Activated CD4-positive, alpha-beta T cell treated with anti-CD3 and anti-CD28 coated beads, Interleukin-2, amount 50 U/mL, for 4 hours (primary cell): ENCODE measurements around the gene FOCAD.
"Not testable (repeated sequence)": the region's sequence is repeated elsewhere in the genome, so short reads cannot be mapped to it uniquely, and the experiment has no call there.

ENCODE experiments used
- DNase-seq, 2 experiments: peaks; one replicate each; pipeline ENCODE4 v3.0.0-alpha.2; 2020

FOCAD gene

GRCh38 chr9:20684035-20684874 is at the start of gene FOCAD:
Gene FOCAD (plus strand): TSS chr9:20684259. CDS start chr9:20715354, 31,095 bp downstream.
- peak; percentile 93 to 94 for DNase-seq

DNA sequence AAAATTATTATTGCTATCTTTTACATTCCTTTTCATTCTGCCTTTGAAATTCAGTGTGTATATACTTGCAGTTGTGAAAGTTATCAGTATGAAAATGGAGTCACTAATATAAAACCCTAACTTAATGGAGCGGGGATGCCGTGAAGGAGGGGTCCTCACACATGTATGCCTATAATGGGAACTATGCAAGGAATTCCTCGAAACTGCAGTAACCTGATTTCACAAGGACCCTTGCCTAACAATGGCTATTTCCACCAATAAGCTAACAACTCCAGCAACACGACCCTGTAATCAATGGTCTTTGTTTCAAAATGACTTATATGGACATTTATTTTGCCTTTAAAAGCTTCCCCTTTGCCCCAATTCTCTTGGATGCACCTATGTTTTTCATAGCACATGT is 49.2 kb upstream of the FOCAD start:
- DNase-seq, result no peak

- no peak for DNase-seq
Observed at GRCh38 chr9:20636888-20637440, 47.1 kb upstream of the FOCAD start.

- peak; percentile 77 for DNase-seq
Observed at GRCh38 chr9:20640331-20641187, 43.5 kb upstream of the FOCAD start.

DNA sequence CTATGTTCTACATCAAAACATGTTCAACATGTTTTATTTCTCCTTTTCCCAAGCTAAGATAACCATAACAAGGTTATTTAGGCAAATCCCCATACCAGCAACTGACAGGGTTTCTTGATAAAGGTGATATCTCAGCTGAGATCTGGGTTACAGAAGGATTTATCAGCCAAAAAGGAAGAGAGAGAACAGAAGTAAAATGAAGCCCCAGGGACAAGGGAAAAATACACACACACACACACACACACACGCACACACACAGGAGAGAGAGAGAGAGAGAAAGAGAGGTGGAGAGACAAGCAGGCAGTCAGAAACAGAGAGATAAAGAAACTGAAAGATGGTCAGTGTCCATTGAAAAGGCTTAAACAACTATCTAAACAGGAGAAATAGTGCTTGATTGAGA is 42.0 kb upstream of the FOCAD start:
- no peak for DNase-seq

DNA sequence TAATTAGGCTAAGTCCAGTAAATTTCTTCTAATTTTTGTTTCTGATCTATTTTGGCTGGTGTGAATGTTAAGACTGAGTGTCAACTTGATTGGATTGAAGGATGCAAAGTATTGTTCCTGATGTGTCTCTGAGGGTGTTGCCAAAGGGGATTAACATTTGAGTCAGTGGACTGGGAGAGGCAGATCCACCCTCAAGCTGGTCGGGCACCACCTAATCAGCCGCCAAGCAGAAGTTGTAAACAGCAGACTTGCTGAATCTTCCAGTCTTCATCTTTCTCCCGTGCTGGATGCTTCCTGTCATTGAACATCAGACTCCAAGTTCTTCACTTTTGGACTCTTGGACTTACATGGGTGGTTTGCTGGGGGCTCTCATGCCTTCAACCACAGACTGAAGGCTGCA is 40.4 kb upstream of the FOCAD start:
- DNase-seq, result no peak

- DNase-seq, result no peak
Observed at GRCh38 chr9:20646656-20647055, 37.4 kb upstream of the FOCAD start.

- DNase-seq, result no peak
Observed at GRCh38 chr9:20649381-20649780, 34.7 kb upstream of the FOCAD start.

DNA sequence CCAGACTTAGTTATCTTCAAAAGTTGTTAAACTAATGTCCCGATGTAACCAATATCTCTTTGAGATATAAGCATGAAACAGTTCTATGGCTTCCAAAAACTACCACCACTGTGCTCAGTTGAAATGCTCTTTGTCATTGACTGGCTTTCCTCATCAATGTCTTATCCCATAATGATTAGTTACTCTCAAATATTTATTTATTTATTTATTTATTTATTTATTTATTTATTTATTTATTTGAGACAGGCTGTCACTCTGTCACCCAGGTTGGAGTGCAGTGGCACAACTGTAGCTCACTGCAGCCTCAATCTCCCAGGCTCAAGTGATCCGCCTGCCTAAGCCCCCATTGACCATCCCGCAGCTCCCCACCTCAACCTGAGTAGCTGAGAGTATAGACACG is 33.7 kb upstream of the FOCAD start:
- no peak for DNase-seq

DNA sequence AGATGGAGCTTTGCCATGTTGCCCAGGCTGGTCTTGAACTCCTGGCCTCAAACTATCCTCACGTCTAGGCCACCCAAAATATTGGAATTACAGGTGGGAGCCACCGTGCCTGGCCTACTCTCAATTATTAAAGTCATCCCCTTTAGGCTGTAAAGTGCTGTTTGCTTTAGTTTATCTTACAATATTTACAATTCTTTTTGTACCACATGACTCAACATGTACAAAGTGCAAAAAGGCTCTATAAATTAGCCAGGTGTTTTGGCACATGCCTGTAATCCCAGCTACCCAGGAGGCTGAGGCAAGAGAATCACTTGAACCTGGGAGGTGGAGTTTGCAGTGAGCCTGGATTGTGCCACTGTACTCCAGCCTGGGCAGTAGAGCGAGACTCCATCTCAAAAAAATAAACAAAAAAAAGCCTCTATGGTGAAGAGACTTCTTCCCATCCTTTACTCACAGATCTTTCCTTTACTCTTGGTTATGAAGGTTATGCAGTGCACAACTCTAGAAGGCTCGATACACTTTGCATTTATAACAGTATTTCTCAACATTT is 33.2 kb upstream of the FOCAD start:
- DNase-seq, result no peak

GRCh38 chr9:20651939-20652338 is 32.1 kb upstream of the FOCAD start:
- no peak for DNase-seq

GRCh38 chr9:20658246-20658667 is 25.8 kb upstream of the FOCAD start:
- DNase-seq, result peak; percentile 36 to 48

GRCh38 chr9:20658677-20659473 is 25.2 kb upstream of the FOCAD start:
- DNase-seq, result no peak

- DNase-seq, result no peak
Observed at GRCh38 chr9:20659474-20659967, 24.5 kb upstream of the FOCAD start.

DNA sequence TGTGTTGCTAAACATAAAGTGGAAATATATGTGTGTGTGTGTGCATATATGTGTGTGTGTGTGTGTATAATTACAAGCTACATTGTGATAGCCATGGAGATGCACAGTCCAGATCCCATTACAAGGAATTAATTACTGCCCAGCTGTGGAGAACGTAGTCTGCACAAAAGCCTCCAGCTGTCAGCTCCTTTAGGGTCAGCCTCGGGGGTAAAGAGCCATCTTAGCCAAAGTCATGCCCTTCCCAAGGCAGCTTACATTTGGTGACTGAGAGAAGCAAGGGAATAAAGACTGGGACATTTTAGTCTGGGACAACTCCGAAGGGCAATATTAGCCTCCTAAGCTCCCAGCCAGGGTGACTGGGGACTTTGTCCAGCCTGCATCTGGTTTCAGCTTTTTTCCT is 21.9 kb upstream of the FOCAD start:
- DNase-seq, result no peak

DNA sequence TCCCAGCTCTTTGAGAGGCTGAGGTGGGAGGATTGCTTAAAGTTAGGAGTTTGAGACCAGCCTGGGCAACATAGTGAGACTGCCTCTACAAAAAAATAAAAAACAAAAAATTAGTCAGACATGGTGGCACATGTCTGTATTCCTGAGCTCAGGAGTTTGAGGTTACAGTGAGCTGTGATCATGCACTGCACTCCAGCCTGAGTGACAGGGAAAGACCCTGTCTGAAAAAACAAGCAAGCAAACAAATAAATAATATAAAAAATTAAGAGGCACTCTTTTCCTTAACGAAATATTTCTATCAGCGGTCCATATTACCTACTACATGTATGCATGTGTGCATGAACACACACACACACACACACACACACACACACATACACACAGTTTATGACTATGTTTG is 20.9 kb upstream of the FOCAD start:
- no peak for DNase-seq

DNA sequence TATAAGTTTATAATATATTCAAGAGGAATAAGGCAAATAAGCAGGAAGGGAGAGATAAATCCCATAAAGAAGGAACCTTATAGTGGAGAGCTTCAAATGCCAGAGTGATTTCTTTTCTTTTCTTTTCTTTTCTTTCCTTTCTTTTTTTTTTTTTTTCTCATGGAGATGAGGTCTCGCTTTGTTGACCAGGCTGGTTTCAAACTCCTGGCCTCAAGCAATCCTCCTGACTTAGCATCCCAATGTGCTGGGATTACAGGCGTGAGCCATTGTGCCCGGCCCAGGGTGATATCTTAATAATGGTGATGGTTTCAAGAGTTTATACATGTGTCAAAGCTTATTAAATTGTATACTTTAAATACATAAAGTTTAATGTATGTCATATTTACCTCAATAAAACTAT is 19.6 kb upstream of the FOCAD start:
- DNase-seq, result no peak

DNA sequence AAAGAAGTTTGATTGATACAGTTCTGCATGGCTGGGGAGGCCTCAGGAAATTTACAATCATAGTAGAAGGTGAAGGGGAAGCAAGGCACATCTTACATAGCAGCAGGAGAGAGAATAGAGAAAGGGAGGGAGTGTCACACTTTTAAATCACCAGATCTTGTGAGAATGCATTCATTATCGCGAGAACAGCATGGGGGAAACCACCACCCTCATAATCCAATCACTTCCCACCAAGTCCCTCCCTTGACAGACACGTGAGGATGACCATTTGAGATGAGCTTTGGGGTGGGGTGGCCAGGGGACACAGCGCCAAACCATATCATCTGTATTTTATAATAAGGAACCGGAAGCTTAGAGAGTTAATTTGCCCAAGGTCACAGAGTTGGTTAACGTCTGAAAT is 13.7 kb upstream of the FOCAD start:
- DNase-seq, result no peak

DNA sequence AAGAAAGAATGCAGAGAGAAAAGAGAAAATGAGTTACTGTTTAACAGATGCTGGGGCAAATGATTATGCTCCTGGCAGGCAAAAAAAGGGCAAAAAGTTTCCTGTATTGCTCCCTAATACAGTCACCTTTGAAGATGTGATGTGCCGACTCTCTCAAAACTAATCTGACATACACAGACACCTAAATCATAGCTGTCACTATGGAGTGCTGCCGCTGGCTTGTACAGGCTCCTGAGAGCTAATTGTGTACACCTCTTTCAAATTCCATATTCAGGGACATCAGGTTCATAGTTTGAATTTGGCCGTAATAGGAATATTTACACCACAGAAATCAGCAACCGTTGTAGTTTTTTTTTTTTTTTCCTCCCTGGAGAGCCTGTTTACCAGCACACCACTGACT is 12.4 kb upstream of the FOCAD start:
- DNase-seq, result no peak

DNA sequence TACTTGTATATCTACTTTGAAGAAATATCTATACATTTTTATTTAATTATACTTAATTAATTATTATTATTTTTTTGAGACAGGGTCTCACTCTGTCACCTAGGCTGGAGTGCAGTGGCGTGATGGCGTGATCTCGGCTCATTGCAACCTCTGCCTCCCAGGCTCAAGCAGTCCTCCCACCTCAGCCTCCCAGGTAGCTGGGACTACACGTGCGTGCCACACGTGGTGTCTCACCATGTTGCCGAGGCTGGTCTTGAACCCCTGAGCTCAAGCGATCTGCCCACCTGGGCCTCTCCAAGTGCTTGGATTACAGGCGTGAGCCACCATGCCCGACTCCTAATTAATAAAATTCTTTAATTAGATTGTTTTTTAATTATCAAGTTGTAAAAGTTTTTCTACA is 10.5 kb upstream of the FOCAD start:
- DNase-seq, result not testable (repeated sequence)

GRCh38 chr9:20681467-20681866 is 2.6 kb upstream of the FOCAD start:
- no peak for DNase-seq

- peak; percentile 51 to 52 for DNase-seq
Observed at GRCh38 chr9:20683351-20684034, 566 bp upstream of the FOCAD start.
